AG04450 (cell line): ENCODE measurements around the gene METTL25. TPM values are rescaled to one million over a fixed set of nuclear protein-coding genes. Genes with fewer than 3 reads are reported as not detected.
"Not testable (repeated sequence)": the region's sequence is repeated elsewhere in the genome, so short reads cannot be mapped to it uniquely, and the experiment has no call there.

Experiments used
- CTCF ChIA-PET: fragments of 300-600, 350-600 bp; formaldehyde crosslinking; extraction: SDS; loops from one replicate; lab custom pipeline; 2022; ENCODE audit warnings: antibody characterized with exemption, inconsistent platforms; lab: Charles Lee
- POLR2A ChIA-PET: fragments of 350-600 bp; formaldehyde crosslinking; extraction: SDS; loops from one replicate; lab custom pipeline; 2021; ENCODE audit warnings: antibody characterized with exemption, inconsistent platforms; lab: Yijun Ruan, JAX
- DNase-seq: peaks from one replicate; pipeline ENCODE4 v3.0.0-alpha.2; 2011; ENCODE audit warnings: low read depth, low spot score
- H3K27ac ChIP-seq: one replicate; pipeline ENCODE4 v1.5.1; 2012; ENCODE audit warnings: low read depth, low read length, control low read depth
- H3K27me3 ChIP-seq: one replicate; pipeline ENCODE4 v1.6.0; 2012; ENCODE audit warnings: low read length; ENCODE audit not compliant: control insufficient read depth, insufficient read depth
- H3K4me3 ChIP-seq: 2 replicates; pipeline ENCODE4 v1.5.1; 2011; ENCODE audit warnings: mild to moderate bottlenecking, low read depth, low read length, control low read depth
- H3K9me3 ChIP-seq: 2 replicates; pipeline ENCODE4 v1.5.1; 2012; ENCODE audit warnings: low read length; ENCODE audit not compliant: control insufficient read depth, insufficient read depth
- polyA plus RNA-seq: library from polyadenylated mRNA; depleted of rRNA; stranded (reverse); fragments of >200 nt; gene quantifications from 2 replicates; pipeline ENCODE4 v1.2.3, GENCODE V29; 2011
- TF ChIP-seq, protein P1 (sequence below): IDR thresholded peaks from 2 replicates; pipeline ENCODE4 v1.5.1; 2011; ENCODE audit warnings: low read depth, low read length, control low read depth, inconsistent platforms

Gene METTL25
- polyA plus RNA-seq, 1 experiment, result 7.9 TPM

- Histone ChIP-seq H3K4me3 (peak overlapping the region; percentile 89), H3K27me3 (no peaks in the 10 kb centered on the region), H3K9me3 (no peaks in the 10 kb centered on the region), H3K27ac (no peak overlapping the region)
- ChIA-PET CTCF (interaction anchor here (0.8 to 3.3 kb wide), 8 partner anchors 9 to 714 kb away, joined by 3 to 55 read pairs (median 6); no protein-coding TSS in a partner anchor), POLR2A (interaction anchor here (1.6 kb wide), 1 partner anchor 329 kb away, joined by 8 read pairs; the partner anchor contains the start of gene TMTC2)
- TF ChIP-seq, protein P1, sequence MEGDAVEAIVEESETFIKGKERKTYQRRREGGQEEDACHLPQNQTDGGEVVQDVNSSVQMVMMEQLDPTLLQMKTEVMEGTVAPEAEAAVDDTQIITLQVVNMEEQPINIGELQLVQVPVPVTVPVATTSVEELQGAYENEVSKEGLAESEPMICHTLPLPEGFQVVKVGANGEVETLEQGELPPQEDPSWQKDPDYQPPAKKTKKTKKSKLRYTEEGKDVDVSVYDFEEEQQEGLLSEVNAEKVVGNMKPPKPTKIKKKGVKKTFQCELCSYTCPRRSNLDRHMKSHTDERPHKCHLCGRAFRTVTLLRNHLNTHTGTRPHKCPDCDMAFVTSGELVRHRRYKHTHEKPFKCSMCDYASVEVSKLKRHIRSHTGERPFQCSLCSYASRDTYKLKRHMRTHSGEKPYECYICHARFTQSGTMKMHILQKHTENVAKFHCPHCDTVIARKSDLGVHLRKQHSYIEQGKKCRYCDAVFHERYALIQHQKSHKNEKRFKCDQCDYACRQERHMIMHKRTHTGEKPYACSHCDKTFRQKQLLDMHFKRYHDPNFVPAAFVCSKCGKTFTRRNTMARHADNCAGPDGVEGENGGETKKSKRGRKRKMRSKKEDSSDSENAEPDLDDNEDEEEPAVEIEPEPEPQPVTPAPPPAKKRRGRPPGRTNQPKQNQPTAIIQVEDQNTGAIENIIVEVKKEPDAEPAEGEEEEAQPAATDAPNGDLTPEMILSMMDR, result no peak
- no peak for DNase-seq
Measured at GRCh38 chr12:82357340-82357739, 989 bp upstream of the METTL25 start.

DNA sequence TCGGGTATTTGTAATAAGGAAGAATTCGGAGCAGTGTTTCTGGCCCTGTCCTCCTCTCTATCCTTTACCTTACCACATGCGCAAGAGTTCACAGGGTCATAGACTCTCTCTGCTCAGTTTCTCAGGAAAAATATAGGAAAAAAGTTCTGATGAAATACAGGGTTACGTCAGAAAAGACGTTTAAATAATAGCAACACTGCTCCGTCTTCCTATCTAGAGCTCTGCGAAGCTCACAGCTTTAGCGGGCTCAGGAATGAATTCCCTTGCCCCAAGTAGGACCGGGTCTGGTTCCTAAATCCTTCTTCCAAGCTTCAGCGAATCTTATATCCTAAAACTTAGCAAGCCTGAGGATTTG, 507 bp upstream of the METTL25 start:
- POLR2A ChIA-PET, result interaction anchor here (0.9 to 1.6 kb wide), 3 partner anchors 12 to 329 kb away, joined by 3 to 8 read pairs (median 6); partner anchors contain the start of gene TMTC2
- no peak for DNase-seq

DNA sequence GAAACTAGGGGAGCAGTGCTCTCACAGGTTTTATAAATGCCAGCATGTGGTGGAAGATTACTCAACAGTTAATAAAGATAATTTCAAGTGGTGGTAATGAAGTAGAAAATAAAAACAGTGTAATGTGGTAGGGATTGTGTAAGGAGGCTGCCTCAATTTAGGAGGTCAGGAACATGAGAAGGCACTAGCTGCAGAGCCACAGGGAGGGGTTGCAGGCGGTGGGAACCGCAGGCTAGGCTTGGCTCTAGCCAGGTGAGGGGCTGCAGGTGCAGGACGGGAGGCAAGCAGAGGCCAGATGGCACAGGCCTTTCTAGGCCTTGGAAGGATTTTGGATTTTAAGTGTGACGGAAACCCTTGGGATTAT, 768 bp downstream of the METTL25 start:
- no peaks in the 10 kb centered on the region for H3K9me3 ChIP-seq
- no peak for DNase-seq
- H3K27me3 ChIP-seq, result no peaks in the 10 kb centered on the region
- CTCF ChIA-PET, result interaction anchor here (0.6 to 3.3 kb wide), 19 partner anchors 9 to 851 kb away, joined by 3 to 55 read pairs (median 7); no protein-coding TSS in a partner anchor
- H3K4me3 ChIP-seq, result peak overlapping the region; percentile 89
- TF ChIP-seq, protein P1, result no peak
- H3K27ac ChIP-seq, result no peak overlapping the region
- POLR2A ChIA-PET, result interaction anchor here (1.6 kb wide), 1 partner anchor 327 kb away, joined by 8 read pairs; the partner anchor contains the start of gene TMTC2

More for the DNA sequence above, 507 bp upstream of the METTL25 start:
- Histone ChIP-seq H3K9me3 (no peaks in the 10 kb centered on the region), H3K27me3 (no peaks in the 10 kb centered on the region), H3K27ac (peak overlapping the region; percentile 96), H3K4me3 (peak overlapping the region; percentile 89)
- CTCF ChIA-PET, result interaction anchor here (0.8 to 3.3 kb wide), 22 partner anchors 8 to 713 kb away, joined by 3 to 55 read pairs (median 5); no protein-coding TSS in a partner anchor
- TF ChIP-seq, protein P1, result no peak

DNA sequence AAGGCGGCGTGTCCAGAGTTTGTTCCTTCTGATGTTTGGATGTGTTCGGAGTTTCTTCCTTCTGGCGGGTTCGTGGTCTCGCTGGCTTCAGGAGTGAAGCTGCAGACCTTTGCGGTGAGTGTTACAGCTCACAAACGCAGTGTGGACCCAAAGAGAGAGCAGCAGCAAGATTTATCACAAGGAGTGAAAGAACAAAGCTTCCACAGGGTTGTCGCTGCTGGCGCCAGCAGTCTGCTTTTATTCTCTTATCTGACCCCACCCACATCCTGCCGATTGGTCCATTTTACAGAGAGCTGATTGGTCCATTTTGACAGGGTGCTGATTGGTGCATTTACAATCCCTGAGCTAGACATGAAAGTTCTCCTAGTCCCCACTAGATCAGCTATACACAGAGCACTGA, 2.5 kb downstream of the METTL25 start:
- CTCF ChIA-PET, result interaction anchor here (0.9 to 3.3 kb wide), 3 partner anchors 9 to 16 kb away, joined by 3 to 15 read pairs (median 5); no protein-coding TSS in a partner anchor
- POLR2A ChIA-PET, H3K27me3 ChIP-seq, H3K4me3 ChIP-seq, H3K9me3 ChIP-seq, H3K27ac ChIP-seq, DNase-seq: not testable (repeated sequence)

- no peak overlapping the region for H3K4me3 ChIP-seq
- POLR2A ChIA-PET, result no interaction called here
- no peaks in the 10 kb centered on the region for H3K9me3 ChIP-seq
- no peak overlapping the region for H3K27ac ChIP-seq
- CTCF ChIA-PET, result interaction anchor here (1.3 kb wide), 1 partner anchor 10 kb away, joined by 5 read pairs; no protein-coding TSS in a partner anchor
- no peak for DNase-seq
- TF ChIP-seq, protein P1, result no peak
- no peaks in the 10 kb centered on the region for H3K27me3 ChIP-seq
Measured at GRCh38 chr12:82361461-82361915, 3.2 kb downstream of the METTL25 start.
